Lung (tissue), 12 donors: ENCODE results near the gene C20orf141. TPM values are rescaled to one million over a fixed set of nuclear protein-coding genes. Genes with fewer than 3 reads are reported as not detected.

Experiments
- ATAC-seq: fragments of 200-7000 bp; cut with Tn5 transposase; one replicate; pipeline ENCODE4 v1.9.1; 2020; ENCODE audit warnings: moderate number of reproducible peaks; ENCODE audit not compliant: insufficient read depth, low FRiP score
- DNase-seq, 3 donors: peaks; one replicate each; pipeline ENCODE4 v3.0.0-alpha.2; 2013 to 2017
- H3K27ac ChIP-seq, 2 donors: one replicate each; pipeline ENCODE4 v1.5.1; 2013; ENCODE audit warnings: mild to moderate bottlenecking in 2 of 2, moderate library complexity in 2 of 2, control low read depth in 1 of 2, inconsistent platforms in 1 of 2, low read depth in 1 of 2, low read length in 1 of 2
- H3K27me3 ChIP-seq, 3 donors: one replicate each; pipeline ENCODE4 v1.5.1; 2013; ENCODE audit warnings: low read length in 2 of 3; ENCODE audit not compliant: control insufficient read depth in 3 of 3, insufficient read depth in 3 of 3
- H3K36me3 ChIP-seq, 4 donors: one replicate each; pipeline ENCODE4 v1.5.1; 2013; ENCODE audit warnings: low read length in 4 of 4, mild to moderate bottlenecking in 1 of 4, moderate library complexity in 1 of 4; ENCODE audit not compliant: control insufficient read depth in 4 of 4, insufficient read depth in 4 of 4
- H3K4me1 ChIP-seq, 5 donors: one replicate each; pipeline ENCODE4 v1.5.1; 2013; ENCODE audit warnings: low read length in 5 of 5, mild to moderate bottlenecking in 2 of 5, moderate library complexity in 1 of 5; ENCODE audit not compliant: control insufficient read depth in 5 of 5, insufficient read depth in 5 of 5
- H3K4me3 ChIP-seq: one replicate; pipeline ENCODE4 v1.5.1; 2013; ENCODE audit warnings: mild to moderate bottlenecking, control low read depth, moderate library complexity
- H3K9ac ChIP-seq, 2 donors: one replicate each; pipeline ENCODE4 v1.5.1; 2013; ENCODE audit warnings: low read length in 2 of 2, control low read depth in 1 of 2; ENCODE audit not compliant: insufficient read depth in 1 of 2
- H3K9me3 ChIP-seq, 4 donors: one replicate each; pipeline ENCODE4 v1.5.1; 2013; ENCODE audit warnings: low read length in 3 of 4, mild to moderate bottlenecking in 1 of 4, moderate library complexity in 1 of 4; ENCODE audit not compliant: control insufficient read depth in 4 of 4, insufficient read depth in 3 of 4
- WGBS, 2 donors: extraction: QIAGEN DNeasy Blood & Tissue Kit; methylation state at CpG; one replicate each; pipeline ENCODE4 v1.1.7; 2013; 5-methylcytosine and 5-hydroxymethylcytosine counted together
- polyA plus RNA-seq, 2 donors: library from polyadenylated mRNA; stranded (reverse); fragments of 200-250 nt; gene quantifications; one replicate each; pipeline ENCODE4 v1.2.1, GENCODE V29; 2013
- total RNA-seq, 2 donors: library from RNA; depleted of rRNA in 1 of 2; stranded (reverse); fragments of >200 nt in 1 of 2; gene quantifications; one replicate each; pipeline ENCODE4 v1.2.1, GENCODE V29; 2014 to 2021
- TF ChIP-seq, protein P1 (sequence below): IDR thresholded peaks from 2 replicates; pipeline ENCODE4 v1.5.1; 2012; ENCODE audit warnings: mild to moderate bottlenecking; ENCODE audit errors: control extremely low read depth, extremely low read depth
- donor health status: control.
- donor health status: control.
- donor health status: Bipolar disorder and iron deficiency.
- donor health status: healthy.
- donor health status: DM: yes; HTN: yes; CAD: no.

C20orf141 gene
- total and polyA plus RNA-seq, 4 donors, result not detected

DNA sequence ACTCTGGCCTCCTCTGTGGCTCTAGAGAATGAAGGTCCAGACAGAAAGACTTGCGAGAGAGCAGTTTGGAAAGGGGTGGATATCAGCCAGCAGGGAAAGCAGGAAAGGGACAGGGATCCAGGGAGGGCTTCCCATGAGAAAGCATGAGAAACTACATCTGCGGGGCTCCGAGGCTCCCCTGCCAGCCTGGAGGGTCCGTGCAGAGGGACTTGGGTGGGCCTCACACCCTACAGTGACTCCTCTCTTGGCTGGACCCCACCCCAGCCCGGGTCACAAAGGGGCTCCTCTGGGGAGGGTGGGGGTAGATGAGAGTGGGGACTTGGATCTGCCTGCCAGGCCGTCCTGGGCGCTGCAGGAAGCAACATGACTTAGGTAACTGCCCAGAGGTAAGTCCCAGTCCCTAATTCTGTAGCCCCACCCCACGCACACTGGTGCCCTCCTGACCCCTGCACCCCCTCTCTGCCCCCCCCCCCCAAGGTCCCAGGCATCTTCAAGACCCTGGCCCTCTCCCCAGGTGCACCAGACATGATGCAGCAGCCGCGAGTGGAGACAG lies 1.3 kb downstream of the C20orf141 start, which contains the start of gene TMEM239:
TMEM239 (plus strand) TSS at position 335 of the 553 bp plus-strand sequence; CDS start at position 526, 191 bp downstream.
- no peak for ATAC-seq
- H3K9ac ChIP-seq, result no peak within 1 kb of the TSS
- H3K27me3 ChIP-seq, result peaks cover 0 to 6% (median 0%) of the 10 kb centered on the region in 3 donors
- TF ChIP-seq, protein P1, sequence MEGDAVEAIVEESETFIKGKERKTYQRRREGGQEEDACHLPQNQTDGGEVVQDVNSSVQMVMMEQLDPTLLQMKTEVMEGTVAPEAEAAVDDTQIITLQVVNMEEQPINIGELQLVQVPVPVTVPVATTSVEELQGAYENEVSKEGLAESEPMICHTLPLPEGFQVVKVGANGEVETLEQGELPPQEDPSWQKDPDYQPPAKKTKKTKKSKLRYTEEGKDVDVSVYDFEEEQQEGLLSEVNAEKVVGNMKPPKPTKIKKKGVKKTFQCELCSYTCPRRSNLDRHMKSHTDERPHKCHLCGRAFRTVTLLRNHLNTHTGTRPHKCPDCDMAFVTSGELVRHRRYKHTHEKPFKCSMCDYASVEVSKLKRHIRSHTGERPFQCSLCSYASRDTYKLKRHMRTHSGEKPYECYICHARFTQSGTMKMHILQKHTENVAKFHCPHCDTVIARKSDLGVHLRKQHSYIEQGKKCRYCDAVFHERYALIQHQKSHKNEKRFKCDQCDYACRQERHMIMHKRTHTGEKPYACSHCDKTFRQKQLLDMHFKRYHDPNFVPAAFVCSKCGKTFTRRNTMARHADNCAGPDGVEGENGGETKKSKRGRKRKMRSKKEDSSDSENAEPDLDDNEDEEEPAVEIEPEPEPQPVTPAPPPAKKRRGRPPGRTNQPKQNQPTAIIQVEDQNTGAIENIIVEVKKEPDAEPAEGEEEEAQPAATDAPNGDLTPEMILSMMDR, result no peak
- peaks cover 0 to 2% (median under 1%) of the 10 kb centered on the region in 4 donors for H3K9me3 ChIP-seq
- no peak within 1 kb of the TSS for H3K27ac ChIP-seq
- no peak within 1 kb of the TSS for H3K4me3 ChIP-seq
- H3K36me3 ChIP-seq, result no peaks in the 10 kb centered on the region
- H3K4me1 ChIP-seq, result peaks cover 0 to 16% (median 3%) of the 10 kb centered on the region in 5 donors
- WGBS, 2 donors, result 79 to 87% methylated on average over 10 of the region's 10 CpGs
- DNase-seq, result no peak

DNA sequence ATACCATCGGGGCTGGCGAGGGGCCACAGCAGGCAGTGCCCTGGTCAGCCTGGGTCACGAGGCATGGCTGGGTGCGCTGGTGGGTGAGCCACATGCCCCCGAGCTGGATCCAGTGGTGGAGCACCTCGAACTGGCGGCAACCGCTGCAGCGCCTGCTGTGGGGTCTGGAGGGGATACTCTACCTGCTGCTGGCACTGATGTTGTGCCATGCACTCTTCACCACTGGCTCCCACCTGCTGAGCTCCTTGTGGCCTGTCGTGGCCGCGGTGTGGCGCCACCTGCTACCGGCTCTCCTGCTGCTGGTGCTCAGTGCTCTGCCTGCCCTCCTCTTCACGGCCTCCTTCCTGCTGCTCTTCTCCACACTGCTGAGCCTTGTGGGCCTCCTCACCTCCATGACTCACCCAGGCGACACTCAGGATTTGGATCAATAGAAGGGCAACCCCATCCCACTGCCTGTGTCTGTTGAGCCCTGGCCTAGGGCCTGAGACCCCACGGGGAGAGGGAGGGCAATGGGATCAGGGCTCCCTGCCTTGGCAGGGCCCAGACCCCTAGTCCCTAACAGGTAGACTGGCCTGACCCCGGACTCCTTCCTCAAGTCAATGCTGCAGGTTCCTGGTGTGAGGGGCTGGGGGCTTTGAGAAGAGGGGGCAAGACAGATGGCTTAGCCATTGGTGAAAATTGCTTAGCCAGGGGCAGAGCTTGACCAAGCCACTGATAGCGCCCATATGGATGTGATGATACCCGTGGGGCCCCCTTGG lies 2.0 kb downstream of the C20orf141 start:
- peaks cover 0 to 12% (median 4%) of the 10 kb centered on the region in 3 donors for H3K27me3 ChIP-seq
- H3K27ac ChIP-seq, result no peak overlapping the region
- H3K36me3 ChIP-seq, result no peaks in the 10 kb centered on the region
- no peak overlapping the region for H3K4me3 ChIP-seq
- H3K9me3 ChIP-seq, result peaks cover 0 to 2% (median under 1%) of the 10 kb centered on the region in 4 donors
- WGBS, 2 donors, result 79 to 86% methylated on average over 20 of the region's 20 CpGs
- H3K9ac ChIP-seq, result no peak overlapping the region
- peaks cover 0 to 16% (median 3%) of the 10 kb centered on the region in 5 donors for H3K4me1 ChIP-seq
- TF ChIP-seq, protein P1, result no peak
- ATAC-seq, result no peak
- DNase-seq, result no peak

DNA sequence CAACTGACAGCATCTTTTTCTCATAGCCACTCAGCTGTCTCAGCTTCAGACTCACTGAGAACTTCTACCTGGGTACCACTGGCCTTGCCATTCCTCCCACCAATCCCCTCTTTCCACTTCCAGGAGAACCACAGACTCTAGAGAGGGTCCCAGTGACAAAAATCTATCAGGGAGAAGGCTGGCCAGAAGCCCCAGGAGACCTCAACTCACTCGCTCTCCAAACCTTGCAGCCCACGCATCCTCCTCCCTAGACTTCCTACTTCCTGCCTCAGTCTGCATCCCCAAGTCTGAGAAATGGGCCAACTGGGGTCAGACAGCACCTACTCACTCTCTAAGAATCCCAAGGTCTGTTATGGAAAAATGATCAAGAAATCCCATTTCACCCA lies 2.5 kb downstream of the C20orf141 start:
- H3K27ac ChIP-seq, result no peak overlapping the region
- TF ChIP-seq, protein P1, result no peak

More for the DNA sequence above, 2.5 kb downstream of the C20orf141 start:
- Histone ChIP-seq H3K9ac (no peak overlapping the region), H3K27me3 (peaks cover 0 to 17% (median 7%) of the 10 kb centered on the region in 3 donors), H3K36me3 (no peaks in the 10 kb centered on the region), H3K4me1 (peaks cover 0 to 16% (median 3%) of the 10 kb centered on the region in 5 donors), H3K4me3 (no peak overlapping the region), H3K9me3 (peaks cover 0 to 2% (median under 1%) of the 10 kb centered on the region in 4 donors)
- no peak for DNase-seq
- no peak for ATAC-seq
- WGBS, 2 donors, result 89 to 90% methylated on average over 2 of the region's 2 CpGs
